Iris pigment epithelial cell (primary cell): ENCODE data around the gene PLA2G2C.

Source experiments
- DNase-seq: peaks from one replicate; pipeline ENCODE4 v3.0.0-alpha.2; 2011; ENCODE audit warnings: low read depth

Gene PLA2G2C

DNA sequence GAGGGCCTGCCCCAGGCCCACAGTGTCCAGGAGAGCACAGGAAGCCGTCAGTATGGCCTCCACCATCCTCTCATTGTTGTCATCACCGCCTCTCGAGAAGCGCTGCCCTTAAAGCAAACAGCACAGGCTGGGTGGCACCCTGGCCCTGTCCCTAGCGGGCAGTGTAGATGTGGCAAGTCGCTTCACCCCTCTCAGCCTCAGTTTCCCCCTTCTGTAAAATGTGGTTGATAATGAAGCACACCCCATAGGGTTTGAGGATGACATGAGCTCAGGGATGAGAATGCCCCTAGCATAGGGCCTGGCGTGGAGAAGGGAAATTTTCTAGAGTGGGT, 33.8 kb downstream of the PLA2G2C start:
- no peak for DNase-seq

DNA sequence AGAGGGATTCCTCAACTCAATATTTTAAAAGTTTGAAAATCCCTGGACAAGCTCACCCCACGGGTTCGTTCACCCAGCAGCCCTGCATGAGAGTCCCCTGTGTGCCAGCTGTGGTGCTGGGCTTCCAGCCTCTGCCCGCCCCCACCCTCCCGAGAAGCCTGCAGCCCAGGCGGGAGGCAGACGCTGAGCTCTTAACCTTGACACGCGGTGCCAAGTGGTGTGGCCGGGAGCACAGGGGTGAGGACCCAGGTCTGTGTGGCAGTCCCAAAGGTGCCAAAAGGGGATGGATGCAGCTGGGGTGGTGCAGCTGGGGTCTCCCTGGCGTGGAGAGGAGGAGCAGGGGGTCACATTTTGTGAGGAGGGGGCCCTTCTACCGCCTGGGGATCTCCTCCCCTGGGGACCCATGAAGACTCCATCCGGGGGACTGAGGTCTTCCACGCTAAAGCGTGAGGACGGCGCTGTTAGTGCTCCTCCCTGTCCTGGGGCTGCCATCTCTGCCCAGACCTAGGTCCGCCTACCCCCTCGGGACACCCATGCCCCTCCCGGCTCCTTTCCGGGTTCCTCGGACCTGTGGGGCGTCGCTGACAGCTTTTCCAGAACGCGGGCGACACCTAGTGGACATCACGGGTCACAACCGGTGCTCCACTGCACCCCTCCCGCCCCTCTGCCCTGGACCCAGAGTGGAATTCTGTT, 34.3 kb downstream of the PLA2G2C start:
- peak; percentile 36 for DNase-seq

DNA sequence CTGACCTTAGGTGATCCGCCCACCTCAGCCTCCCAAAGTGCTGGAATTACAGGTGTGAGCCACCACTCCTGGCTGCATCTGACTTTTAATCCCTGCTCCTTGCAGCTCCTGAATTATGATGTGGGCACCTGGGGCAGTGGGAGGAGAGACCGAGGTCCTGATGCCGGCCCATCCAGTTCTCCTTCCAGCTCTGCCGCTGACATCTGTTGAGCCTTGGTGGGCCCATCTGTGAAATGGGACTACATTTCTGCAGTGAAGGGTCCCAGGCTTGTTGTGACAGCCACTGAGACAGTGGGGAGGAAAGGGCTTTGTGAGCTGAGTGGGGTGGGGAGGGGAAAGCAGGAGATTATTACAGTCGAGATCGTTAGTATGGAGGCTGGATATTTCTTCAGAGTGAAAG, 35.3 kb downstream of the PLA2G2C start:
- no peak for DNase-seq

DNA sequence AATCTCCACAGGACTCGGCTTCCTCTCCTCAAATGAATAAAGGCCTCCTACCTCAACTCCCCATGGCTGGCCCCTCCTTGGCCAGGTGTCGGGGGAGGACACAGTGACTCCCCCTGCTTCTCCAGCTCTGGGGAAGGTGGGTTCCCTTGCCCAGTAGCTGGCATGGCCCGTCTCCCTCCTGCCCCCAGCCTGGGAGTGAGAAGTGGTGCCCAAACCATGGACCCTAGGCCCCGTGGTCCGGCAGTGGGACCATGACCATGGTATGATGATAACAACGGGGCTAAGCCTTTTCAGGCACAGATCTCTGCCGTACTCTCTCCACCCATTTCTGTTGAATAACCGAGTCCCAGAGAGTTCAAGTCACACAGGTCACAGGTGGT, 36.0 kb downstream of the PLA2G2C start:
- DNase-seq = no peak

DNA sequence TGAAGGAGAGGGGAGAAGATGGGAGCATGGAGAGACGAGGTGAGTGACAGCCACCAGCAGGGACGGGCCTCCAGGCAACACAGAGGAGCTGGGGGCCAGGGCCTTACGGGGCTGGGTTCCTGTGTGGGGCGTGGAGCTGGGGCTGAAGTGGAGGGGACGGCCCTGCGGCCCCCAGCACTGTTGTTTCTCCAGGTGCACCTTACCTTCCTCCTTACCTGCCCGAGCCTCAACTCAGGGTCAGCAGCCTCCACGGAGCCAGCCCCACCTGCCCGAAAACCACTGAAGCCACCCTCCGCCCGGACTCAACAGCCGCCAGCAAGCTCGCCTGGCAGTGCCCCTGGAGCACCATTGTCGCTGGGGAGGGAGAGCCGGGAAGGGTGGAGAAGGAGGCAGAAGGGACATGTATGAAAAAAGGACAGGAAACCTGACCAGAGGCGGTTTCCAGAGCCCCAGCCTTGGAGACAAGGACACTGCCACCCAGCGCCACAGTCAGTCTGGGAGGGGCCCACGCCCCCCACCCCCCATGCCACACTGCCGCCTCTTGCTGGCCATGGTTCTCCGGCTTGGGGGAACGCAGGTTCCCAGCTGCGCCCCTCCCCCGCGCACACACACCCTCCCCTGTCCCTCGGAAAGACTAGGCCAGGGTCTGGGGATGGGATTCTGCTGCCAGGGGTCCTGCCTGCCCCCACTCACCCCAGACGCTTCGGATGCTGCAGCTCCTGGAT, 36.6 kb downstream of the PLA2G2C start:
- DNase-seq = no peak

DNA sequence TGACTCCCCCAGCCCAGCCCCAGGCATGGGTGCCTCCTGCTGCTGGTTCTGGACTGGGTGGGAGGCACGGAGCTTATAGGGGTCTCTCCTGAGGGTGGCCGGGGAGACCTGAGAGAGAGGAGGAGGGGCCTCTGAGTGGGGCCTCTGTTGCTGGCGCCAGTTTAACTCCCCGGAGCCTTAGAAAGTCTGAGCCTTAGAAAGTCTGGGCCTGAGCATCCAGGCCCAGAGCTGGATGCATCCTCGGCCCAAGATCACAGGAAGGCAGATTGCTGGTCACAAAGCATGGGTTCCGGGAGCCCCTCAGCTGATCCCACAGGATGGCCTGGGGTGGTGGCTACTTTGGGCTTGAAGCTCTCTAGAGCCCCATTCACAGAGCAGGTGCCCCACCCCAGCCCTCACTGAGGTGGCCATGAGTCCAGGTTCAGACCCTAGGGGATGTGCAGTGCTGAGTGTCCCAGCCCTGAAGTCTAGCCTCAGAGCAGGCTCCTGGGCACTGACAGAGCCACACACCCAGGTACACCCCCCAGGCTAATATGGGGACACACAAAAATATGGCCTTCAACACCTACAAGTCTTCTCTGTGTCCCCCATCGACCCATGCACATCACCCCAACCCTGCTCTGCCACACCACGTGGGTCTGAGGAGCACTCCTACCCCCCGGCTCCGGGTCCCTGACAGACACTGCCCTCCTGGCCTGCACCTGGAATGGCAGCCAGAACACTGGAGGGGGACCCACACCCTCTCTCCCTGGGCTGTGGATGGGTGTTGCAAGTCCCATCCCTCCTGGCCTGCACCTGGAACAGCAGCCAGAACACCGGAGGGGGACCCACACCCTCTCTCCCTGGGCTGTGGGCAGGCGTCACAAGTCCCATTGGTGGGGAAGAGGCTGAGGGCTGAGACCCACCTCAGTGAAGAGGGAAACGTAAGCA, 37.5 kb downstream of the PLA2G2C start:
- no peak for DNase-seq

DNA sequence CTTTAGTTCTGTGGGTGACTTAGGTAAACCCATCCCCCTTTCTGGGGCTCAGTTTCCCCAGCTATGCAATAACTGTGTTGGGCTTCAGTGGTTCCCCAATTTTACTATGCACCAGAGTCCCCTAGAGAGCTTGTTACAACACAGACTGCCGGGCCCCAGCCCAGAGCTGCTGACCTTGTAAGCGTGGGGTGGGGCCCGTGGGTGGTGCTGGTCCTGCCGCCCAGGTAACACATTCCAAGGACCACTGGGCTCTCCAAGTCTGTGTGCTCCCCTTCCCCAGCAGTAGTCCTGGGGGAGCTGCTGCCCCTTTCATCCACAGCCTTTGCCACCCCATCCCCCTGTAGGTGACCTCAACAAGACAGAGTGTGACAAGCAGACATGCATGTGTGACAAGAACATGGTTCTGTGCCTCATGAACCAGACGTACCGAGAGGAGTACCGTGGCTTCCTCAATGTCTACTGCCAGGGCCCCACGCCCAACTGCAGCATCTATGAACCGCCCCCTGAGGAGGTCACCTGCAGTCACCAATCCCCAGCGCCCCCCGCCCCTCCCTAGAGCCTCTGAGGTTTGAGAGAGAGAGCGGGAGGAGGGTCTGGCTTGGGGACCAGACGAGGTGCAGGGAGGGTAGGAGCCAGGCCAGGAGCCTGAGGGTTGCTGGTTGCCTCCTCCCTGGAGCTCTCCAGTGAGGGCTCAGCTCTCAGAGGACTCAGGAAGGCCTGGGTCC, 38.3 kb downstream of the PLA2G2C start:
- no peak for DNase-seq

DNA sequence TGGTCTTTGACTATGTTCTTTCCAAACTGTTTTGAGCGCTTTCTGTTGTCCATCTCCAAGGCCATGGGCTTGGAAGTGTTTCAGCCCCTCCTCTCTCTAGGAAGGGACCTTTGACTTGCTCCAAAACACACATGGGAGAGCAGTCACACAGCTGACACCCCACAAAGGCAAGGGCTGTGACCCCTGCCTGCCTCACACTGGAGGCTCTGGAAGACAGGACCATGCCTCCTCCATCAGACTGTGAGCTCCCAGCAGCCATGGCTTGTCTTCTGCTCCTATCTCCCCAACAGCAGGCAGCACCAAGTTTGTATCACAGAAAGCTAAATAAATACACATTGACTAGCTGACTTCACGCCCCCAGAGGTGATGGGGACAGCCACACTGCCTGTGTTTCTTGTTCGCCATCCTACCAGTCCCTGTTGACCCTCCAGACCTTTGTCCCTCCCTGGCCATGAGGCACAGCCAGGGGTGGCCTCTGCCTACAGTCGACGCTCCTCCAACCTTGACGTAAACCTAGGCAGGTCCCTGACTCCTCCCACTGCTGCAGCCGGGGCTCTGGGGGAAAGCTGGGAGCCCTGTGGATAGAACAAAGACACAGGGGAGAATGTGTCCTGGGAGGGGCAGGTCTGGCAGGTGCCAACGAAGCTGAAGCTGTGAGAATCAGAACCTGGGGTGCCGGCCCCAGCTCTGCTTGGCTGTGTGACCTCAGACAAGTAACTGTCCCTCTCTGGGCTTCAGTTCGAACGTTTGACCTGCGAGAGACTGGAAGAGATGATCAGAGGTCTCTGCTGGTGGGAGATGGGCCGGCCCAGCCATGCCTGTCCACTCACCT, 42.4 kb downstream of the PLA2G2C start:
- DNase-seq = no peak

DNA sequence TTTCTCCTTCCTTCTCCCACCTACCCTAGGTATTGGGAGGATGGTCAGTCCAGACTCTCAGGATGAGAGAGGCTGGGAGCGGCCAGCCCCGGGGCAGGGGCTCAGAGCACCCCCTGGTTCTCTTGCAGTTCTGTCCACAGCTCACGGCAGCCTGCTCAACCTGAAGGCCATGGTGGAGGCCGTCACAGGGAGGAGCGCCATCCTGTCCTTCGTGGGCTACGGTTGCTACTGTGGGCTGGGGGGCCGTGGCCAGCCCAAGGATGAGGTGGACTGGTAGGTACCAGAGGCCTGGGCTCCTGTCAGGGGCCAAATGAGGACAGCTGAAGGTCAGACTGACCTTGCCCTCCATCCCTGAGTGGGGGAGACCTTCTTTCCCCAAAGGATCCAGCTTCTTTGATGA, 43.0 kb downstream of the PLA2G2C start:
- DNase-seq = no peak

DNA sequence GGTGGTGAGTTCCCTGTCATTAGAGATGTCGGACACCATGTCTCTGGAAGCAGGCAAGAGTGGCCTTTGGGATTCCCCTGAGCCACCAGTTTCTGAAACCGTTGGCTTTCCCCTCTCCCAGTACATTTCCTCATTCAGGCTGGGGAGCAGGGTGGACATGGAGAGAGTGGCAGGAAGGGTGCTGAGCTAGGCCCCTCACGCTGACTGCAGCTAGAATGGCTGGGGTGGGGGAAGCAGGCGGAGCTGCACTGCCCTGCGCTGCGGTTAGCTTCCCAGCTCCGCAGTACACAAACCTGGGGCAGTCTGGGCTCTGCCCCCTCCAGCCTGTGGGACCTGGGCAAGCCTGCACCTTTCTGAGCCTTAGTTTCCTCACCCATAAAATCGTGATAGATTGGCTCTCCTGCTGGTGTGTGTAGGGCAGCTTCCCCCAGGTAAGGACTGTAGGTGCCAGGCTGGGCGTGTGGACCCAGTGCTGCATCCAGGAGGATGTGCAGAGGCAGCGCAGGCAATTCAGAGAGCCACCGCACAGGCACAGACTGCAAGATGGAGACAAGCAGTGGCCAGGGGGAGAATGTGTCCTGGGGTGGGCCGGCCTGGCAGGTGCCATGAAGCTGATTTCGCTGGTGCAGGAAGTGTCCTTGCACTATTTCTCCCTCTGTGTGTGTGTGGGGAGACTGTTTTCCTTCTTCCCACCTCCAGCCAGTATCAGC, 44.2 kb downstream of the PLA2G2C start:
- no peak for DNase-seq

DNA sequence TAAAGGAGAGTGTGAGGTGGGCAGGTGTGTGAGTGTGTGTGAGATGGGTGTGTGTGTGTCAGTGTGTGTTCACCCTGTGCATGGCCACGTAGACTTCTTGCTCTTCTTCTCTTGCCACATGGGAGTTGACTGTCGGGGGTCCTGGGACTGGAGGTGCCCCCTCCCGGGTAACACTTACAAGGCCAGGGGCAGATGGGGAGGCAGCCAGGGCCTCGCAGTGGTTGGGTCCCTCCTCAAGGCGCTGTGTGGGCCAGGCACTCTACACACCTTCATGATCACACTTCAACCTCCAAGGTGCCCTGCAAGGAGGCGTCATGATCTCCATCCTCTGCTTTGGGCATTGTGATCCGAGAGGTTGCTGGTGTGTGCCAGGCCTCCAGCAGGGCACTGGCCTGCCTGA, 44.9 kb downstream of the PLA2G2C start:
- no peak for DNase-seq

DNA sequence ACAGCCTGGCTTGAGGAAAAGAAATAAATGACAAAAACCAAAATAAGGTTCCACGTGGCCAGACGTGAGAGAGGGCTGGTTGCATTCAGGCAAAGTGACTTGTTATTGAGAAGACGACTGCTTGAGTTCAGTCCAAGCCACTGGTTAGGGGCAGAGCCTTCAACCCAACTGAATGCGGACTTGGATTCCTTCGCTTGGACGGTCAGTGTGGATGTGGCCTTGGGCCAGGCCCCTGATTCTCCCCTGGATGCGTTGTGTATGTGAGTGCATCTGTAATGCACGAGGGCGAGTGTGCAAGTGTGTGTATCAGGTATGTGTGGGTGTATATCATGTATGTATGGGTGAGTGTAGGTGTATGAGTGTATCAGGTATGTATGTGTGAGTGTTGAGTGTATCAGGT, 45.3 kb downstream of the PLA2G2C start:
- DNase-seq = no peak

DNA sequence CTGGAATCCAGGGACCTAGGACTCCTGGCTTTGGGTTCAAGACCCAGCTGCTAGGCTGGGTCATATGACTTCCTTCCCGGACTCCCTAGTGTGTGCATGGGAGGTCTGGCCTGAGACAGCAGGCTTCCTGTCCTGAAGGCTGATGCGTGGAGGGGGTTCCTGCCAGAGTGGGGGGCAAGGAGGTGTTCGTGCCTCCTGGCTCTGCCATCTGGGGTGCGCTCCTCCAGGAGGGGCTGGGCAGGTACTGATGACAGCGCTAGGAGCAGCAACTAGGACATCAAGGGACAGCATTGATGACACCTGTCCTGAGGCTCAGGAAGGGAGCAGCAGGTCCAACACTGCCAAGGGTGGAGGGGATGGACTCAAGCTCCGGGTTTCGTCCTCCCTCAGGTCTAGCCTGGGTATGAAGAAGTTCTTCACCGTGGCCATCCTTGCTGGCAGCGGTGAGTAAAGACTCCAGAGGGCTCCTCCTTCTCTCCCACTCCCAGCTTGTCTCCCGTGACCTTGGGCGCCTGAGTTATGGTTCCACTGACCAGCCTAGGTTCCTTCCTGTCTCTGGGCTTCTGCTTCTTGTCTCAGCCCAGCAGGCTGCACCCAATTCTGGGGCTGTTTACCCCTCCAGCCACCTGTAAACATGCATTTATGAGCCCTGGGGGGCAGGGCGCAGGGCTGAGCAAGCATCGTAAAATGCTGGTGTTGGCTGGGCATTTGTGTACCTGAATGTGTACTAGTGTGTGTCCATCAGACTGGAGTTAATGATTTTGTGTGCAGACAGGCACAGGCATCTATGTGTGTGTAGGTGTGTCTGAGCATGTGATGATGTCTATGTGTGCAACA, 46.3 kb downstream of the PLA2G2C start:
- DNase-seq = no peak

DNA sequence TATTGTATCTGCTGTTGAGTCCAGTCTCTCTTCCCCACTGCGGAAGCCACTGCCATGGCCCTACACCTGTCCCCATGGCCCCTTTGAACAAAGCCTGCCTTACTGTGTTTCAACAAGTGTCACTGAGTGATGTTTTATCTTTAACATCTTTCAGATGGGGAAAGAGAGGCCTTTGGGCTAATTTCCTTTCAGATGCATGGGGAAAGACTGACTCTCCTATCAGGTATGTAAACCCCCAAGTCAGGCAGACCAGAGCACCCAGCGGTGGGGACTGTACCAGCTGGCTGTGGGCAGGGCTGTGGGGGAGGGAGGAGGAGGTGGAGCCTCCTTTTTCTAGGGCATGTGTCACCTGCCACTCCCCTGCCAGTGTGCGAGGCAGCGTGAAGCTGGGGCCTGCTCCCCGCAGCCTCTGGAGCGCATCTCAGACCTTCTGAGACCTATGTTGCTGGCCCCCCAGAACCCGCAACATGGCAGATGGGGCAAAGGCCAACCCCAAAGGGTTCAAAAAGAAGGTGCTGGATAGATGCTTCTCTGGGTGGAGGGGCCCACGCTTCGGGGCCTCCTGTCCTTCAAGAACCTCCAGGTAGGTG, 47.3 kb downstream of the PLA2G2C start, which contains the start of gene PLA2G2F:
TSS of gene PLA2G2F (plus strand) at position 363 of the 590 bp plus-strand sequence. CDS start at position 468, 105 bp downstream.
- no peak for DNase-seq

DNA sequence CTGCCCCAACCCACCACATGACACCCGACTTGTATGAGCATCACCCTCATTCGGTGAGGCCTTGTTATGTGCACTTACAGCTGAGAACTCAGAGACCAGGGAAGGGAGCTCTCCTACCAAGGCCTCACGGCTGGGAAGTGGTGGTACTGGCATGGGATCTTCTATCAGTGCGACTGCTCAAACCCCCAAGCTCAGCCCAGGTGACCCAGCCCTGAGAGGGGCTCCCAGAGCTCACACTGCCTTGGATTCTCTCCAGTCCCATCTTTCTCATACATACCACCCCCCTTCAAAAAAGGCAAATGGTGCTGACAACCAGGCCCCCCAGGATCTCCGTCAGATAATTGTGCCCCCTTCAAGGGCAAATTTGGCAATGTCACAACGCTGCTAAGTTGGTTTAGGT, 48.0 kb downstream of the PLA2G2C start:
- no peak for DNase-seq

DNA sequence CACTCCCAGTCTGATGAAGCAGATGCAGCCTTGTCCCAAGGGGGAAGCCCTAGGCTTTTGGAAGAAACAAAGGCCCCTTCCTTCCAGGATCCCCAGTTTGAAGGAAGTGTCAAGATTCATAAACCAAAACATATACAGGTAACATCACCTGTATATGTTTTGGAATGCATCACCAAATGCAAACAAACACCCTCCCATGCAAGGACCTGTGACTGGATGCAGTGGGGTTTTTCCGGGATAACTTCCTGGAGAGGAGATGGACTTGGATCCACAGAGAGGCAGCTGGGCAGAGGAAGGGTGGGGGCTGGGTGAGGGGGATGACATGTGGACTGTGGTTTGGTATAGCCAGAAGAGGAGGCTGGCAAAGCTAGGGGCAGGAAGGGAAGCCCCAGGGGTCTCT, 48.7 kb downstream of the PLA2G2C start:
- no peak for DNase-seq

DNA sequence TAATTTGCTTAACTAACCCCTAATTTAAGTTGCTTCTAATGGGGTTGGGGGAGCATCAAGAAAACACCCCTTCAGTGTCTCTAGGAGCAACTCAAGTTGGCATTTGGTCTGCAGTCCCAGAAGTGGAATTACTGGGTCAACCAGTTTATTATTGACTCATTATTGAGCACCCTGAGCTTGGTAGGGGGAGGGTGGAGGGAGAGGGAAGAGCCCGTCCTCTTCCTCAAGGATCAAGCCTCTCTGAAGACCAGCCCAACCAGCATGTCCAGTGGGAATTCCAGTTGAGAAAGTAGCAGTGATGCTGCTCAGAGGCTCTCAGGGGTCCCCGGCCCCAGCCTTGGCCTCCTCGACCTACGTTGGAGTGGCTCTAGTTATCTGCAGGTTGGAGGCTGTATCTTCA, 49.3 kb downstream of the PLA2G2C start:
- DNase-seq = no peak

DNA sequence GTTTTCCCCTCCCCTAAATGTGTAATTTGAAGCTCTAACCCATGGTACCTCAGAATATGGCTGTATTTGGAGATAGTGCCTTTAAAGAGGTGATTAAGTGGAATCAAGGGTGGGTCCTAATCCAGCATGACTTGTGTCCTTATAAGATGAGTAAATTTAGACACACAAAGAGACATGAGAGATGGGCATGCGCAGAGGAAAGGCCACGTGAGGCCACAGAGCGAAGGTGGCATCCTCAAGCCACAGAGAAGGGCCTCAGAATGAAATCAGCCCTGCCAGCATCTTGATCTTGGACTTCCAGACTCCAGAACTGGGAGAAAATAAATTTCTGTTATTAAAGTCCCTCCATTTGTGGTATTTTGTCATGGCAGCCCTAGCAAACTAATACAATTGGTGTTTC, 50.1 kb downstream of the PLA2G2C start:
- DNase-seq = no peak

DNA sequence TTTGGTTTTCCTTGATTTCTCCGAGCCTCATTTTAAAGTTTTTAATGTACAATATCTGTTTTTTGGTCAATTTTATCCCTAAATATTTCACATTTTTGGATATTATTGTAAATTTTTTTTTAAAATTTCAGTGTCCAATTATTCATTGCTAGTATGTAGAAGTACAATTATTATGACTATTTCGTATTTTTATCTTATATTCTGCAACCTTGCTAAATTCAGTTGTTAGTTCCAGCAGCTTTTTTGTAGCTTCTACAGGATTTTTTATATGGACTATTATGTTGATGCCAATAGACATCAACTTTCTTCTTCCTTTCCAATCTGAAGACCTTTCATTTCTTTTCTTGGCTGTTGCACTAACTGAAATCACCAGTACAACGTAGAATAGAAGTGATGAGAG, 51.3 kb downstream of the PLA2G2C start:
- DNase-seq = no peak
